ENCODE data around the gene SAG.
"Not testable (repeated sequence)": the region's sequence is repeated elsewhere in the genome, so short reads cannot be mapped to it uniquely, and the experiment has no call there.

SAG gene

DNA sequence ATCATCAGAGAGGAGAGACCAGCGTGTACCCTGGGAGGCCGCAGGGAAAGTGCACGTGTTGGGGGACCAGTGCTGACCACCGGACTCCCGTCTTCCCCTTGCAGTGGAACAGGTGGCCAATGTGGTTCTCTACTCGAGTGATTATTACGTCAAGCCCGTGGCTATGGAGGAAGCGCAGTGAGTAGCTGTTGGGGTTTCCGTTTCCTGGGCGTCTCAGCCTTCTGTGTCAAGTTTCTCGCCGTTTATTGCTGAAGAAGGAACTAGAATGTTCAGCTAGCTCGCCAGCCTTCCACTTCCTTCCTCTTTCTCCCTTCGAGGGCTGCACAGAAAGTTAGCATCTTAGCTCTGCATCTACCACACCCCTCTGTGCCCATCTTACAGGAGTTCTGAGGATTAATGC lies 23.9 kb downstream of the SAG start:
- no peak for DNase-seq (ENCODE audit: low spot score)

DNA sequence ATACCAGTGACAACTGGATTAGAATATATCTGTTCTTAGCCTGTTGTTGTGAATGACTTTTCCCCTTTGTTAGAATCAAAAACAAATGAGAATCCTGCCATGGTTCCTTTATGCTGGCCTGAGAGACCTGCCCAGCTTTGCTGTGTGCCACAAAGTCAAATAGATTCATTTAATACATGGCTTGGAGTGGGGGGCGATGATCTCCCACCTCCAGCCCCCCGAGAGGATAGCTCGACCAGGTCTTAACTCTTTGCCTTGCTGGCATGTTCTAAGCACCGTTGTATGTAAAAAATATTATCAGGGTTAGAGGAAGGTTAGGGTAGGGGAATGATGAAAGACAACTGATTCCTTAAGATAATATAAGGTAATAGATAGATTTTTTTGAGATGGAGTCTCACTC lies 24.5 kb downstream of the SAG start:
- no peak for DNase-seq (ENCODE audit: low spot score)

DNA sequence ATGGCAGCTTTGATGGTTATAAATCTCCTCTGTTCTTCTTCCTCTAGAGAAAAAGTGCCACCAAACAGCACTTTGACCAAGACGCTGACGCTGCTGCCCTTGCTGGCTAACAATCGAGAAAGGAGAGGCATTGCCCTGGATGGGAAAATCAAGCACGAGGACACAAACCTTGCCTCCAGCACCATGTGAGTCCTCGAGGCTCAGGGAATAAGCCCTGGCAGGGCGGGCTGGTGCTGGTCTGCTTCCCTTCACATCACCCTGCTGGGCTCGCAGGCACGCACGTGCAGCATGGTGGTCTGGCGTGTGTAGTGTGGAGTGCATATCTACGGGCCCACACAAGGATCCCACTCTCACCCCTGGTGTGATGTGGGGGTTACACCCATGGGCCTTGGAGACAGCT lies 27.3 kb downstream of the SAG start:
- DNase-seq (ENCODE audit: low spot score): no peak

DNA sequence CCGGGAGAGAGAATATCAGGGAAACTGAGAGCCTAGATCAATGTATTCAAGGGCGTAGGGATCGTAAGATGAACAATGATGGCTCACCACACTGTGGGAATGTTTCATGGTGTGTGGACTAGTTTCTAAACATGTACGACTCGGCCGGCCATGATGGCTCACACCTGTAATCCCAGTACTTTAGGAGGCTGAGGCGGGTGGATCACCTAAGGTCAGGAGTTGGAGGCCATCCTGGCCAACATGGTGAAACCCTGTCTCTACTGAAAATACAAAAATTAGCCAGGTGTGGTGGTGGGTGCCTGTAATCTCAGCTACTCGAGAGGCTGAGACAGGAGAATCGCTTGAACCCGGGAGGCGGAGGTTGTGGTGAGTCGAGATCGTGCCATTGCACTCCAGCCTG lies 28.5 kb downstream of the SAG start:
- DNase-seq (ENCODE audit: low spot score): not testable (repeated sequence)

- no peak for DNase-seq (ENCODE audit: low spot score)
Measured at GRCh38 chr2:233336541-233336940, 28.9 kb downstream of the SAG start.

GRCh38 chr2:233338046-233338445 lies 30.4 kb downstream of the SAG start:
- DNase-seq (ENCODE audit: low spot score): no peak

DNA sequence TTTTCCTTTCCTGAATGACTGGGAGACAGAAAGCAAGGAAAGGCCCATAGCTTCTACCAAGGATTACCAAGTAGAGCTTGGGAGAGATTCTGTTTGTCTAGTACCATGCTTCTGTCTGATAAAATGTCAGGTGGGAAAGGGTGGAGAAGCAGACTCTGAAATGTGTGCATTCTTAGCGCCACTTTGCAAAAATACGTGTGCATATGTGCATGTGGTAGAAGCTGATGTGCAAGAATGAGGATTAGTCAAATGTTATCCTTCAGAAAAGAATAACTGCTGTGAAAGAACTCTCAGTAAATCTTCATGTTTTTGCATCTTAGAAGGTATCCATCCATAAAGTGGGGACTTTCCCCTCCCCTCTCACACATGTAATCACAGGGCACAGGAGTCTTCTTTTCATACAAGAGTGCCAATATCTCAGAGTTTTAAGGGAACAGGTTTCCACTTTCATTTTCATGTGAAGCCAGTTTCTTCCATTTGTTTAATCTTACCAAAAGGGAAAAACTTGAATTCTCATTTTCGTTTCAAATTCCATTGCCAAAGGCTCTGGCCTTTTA lies 31.3 kb downstream of the SAG start:
- no peak for DNase-seq (ENCODE audit: low spot score)

DNA sequence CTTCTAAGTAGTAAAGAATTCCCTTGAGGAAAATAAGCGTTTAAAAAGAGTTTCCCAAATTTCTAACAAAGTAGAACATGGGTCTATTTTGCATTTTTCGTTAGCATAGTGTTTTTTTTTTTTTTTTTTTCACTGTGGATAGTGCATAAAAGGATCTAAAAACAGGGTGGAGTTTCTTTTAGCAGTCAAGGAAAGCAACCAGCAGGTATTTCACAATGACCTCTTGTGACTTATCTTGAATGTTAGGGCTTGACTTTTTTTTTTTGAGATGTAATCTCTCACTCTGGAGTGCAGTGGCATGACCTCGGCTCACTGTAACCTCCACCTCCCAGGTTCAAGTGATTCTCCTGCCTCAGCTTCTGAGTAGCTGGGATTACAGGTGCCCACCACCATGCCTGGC lies 31.8 kb downstream of the SAG start:
- no peak for DNase-seq (ENCODE audit: low spot score)

DNA sequence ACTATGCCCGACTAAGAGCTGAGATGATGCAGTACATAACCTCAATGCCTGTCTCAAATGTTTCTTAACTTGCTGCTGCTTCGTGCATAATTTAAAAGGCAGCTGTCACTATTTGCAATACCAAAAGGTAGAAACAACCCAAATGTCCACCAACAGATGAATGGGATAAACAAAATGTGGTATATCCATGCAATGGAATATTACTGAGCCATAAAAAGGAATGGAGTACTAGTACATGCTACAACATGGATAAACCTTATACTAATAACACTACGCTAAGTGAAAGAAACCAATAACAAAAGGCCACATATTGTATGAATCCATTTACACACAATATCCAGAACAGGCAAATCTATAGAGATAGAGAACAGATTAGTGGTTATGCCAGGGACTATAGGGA lies 33.7 kb downstream of the SAG start:
- no peak for DNase-seq (ENCODE audit: low spot score)

- no peak for DNase-seq (ENCODE audit: low spot score)
Measured at GRCh38 chr2:233342301-233342700, 34.7 kb downstream of the SAG start.

GRCh38 chr2:233343171-233343705 lies 35.6 kb downstream of the SAG start:
- no peak for DNase-seq (ENCODE audit: low spot score)

DNA sequence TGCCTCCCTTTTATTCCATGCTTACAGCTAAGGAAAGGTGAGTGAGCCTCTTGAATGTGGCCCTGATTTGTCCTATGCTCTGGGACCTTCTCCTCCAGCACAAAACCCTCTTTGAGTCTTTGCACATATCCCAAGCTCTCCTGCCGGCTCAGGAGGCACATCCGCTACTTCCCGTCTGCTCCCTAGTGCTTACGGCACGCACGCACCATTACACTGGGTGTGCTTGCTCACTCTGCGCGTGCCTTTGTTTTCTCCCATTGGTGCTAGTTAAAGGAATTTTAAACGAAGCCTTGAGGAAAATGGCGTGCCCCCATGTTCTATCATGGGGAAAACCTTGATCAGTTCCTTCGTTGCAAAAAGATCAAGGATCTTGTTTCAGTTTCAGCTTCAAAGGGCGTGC lies 38.8 kb downstream of the SAG start:
- no peak for DNase-seq (ENCODE audit: low spot score)

DNA sequence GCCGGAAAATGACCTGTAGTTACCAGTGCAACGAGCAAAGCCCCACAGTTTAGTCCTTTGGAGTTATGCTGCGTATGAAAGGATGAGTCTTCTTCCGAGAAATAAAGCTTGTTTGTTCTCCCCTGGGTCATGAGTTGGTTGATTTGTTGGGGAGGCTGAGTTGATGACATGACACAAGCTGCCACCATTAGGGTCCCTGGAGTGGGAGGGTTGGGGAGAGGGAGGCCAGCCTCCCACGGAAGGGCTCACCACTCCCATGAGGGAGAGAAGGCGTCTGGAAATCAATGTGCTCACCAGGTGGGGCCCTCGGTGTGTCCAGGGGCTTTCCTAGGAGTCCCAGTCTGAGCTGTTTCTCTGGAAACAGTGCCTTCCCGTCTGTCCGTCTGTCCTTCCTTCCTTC lies 39.3 kb downstream of the SAG start:
- DNase-seq (ENCODE audit: low spot score): no peak

GRCh38 chr2:233349005-233349998 lies 41.7 kb downstream of the SAG start:
- DNase-seq (ENCODE audit: low spot score): no peak

DNA sequence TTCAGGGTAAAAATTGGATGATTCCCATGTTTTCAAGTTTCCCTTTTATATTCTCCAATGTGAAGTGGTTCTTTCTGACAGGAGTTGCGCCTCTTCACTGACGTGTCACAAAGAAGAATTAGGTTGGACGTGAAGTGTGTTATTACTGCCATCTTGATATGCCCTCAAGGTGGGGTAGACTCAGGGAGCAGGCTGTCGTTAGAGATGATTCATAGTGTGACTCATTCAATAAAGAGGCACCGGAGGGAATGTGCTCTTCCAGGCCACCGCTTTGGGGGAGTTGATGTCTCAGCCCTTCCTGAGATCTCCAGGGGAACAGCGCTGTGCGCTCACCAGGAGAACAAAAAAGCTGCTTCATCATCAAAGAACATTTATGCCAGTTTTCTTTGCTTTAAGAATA lies 43.1 kb downstream of the SAG start:
- peak; percentile 95 for DNase-seq (ENCODE audit: low spot score)

DNA sequence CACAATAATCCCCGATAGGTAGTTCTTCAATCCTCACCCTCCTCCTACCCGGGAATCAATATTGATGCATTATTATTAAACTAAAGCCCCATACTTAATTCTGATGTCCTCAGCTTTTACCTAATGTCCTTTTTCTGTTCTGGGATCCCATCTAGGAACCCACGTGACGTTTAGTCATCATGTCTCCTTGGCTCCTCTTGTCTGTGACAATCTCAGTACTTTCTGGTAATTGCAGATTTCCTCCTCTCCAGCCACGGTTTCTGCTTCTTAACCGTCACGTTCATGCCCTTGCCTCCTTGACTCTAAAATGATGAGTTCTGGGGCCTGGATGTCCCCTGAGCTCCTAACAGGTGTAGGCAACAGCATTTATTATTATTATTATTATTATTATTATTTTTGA lies 43.8 kb downstream of the SAG start:
- DNase-seq (ENCODE audit: low spot score): peak; percentile 17

GRCh38 chr2:233352141-233352842 lies 44.7 kb downstream of the SAG start:
- DNase-seq (ENCODE audit: low spot score): no peak

DNA sequence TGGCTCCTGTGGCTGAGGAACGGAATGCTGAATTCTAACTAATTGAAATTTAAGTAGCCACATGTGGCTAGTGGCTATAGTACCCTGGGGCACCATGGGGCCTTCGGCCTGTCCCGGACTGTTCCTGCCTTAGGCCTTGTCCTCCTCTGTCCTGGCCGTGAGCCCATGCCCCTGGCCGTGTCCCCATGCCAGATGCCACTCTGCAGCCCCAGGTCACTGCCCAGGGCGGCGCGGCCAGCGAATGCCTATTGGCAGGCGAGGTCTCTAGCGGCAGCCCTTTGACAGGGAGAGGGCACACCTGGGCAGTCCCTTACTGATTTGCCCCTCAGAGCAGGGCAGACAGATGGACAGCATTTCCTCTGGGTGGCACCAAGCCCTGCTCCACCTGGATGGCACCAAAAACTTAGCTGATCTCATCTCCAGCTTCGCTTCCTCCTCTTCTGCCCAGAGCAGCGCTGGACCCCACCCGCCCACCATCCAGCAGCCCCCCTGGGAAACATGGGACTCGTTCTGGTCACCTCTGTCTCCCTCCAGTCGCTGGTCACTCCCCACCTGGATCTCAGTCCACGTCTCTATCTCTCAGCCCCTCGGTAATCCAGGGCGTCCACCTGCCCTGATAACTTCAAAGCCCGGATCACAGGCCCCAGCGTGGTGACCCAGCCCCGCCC lies 45.6 kb downstream of the SAG start:
- DNase-seq (ENCODE audit: low spot score): no peak

DNA sequence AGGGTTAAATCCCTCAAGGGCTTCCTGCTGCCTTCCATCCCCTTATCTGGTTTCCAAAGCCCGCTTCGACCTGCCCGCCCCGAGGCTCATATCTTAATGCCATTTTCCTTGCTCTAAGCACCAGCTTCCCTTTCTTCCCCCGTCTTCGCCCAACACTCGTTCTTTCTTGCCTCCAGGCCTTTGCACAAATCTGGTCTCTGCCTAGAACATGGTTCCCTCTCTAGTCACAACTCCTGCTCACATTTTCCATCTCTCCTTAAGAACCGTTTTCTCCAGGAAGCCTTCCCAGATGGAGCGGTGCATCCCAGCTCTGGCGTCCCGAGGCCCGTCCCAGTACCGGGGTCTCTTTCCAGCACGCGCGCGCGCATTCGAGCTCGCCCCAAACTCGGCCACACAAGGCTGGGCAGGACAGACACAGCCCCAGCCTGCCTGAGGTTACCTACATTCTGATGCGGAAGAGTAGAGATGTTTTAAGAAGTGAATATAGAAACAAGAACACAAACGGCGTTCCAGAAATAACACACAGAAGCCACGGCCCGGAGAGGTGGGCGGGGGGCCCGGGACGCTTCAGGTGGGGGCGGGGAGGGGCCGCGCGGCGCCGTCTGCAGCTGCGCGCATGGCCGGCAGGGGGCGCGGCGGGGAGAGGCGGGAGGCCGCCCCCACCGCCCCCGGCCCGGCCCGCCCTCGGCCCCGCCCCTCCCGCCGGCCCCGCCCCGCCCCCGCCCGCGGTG lies 46.3 kb downstream of the SAG start, which contains the start of gene DGKD:
DGKD (plus strand) TSS at position 726 of the 731 bp plus-strand sequence. CDS start 25 bp downstream, outside the sequence.
- peak; percentile 58 for DNase-seq (ENCODE audit: low spot score)

DNA sequence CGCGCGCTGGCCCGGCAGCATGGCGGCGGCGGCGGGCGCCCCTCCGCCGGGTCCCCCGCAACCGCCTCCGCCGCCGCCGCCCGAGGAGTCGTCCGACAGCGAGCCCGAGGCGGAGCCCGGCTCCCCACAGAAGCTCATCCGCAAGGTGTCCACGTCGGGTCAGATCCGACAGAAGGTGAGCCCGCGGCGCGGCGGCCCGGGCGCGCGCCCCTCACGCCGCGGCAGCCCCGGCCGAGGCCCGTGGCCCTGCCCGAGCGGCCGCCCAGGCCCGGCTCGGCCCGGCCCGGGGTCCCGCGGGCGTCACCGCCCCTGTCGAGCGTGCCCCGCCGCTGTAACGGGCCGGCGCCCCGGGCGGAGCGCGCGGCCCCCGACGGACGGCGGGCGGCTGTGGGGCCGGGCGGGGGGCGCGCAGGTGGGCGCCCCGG lies 46.9 kb downstream of the SAG start:
- no peak for DNase-seq (ENCODE audit: low spot score)

- DNase-seq (ENCODE audit: low spot score): peak; percentile 35
Measured at GRCh38 chr2:233354971-233355574, 47.5 kb downstream of the SAG start.
